GM23338 (cell line): ENCODE results near the gene CLSTN2. TPM values are rescaled to one million over a fixed set of nuclear protein-coding genes. Genes with fewer than 3 reads are reported as not detected.

Experiments used
- ATAC-seq: fragments of 200-7000 bp; cut with Tn5 transposase; 3 replicates; pipeline ENCODE4 v1.9.1; 2020
- DNase-seq: peaks from one replicate; pipeline ENCODE4 v3.0.0-alpha.2; 2015; ENCODE audit warnings: low spot score
- H2AFZ ChIP-seq: fragments of 200-600 bp; sonication (generic); 2 replicates; pipeline ENCODE4 v1.8.0; 2016; ENCODE audit warnings: antibody characterized with exemption, mild to moderate bottlenecking, moderate library complexity
- H3F3A ChIP-seq: fragments of 200-600 bp; sonication (generic); replicated peaks from 2 replicates; pipeline ENCODE4 v1.8.0; 2017; ENCODE audit warnings: antibody characterized with exemption, mixed run types, low read depth
- H3K27ac ChIP-seq: fragments of 200-600 bp; sonication (generic); 2 replicates; pipeline ENCODE4 v1.6.1; 2016; ENCODE audit warnings: low read depth
- H3K27me3 ChIP-seq: fragments of 200-600 bp; sonication (generic); 2 replicates; pipeline ENCODE4 v1.8.0; 2016; ENCODE audit warnings: mild to moderate bottlenecking, mixed run types, moderate library complexity; ENCODE audit not compliant: insufficient read depth
- H3K36me3 ChIP-seq: fragments of 200-600 bp; sonication (generic); 2 replicates; pipeline ENCODE4 v1.8.0; 2016; ENCODE audit warnings: mild to moderate bottlenecking; ENCODE audit not compliant: insufficient read depth
- H3K4me1 ChIP-seq: fragments of 200-600 bp; sonication (generic); 2 replicates; pipeline ENCODE4 v1.8.0; 2016; ENCODE audit warnings: mild to moderate bottlenecking, moderate library complexity; ENCODE audit not compliant: insufficient read depth
- H3K4me2 ChIP-seq: fragments of 200-600 bp; sonication (generic); 2 replicates; pipeline ENCODE4 v1.7.1; 2017; ENCODE audit warnings: mixed run types
- H3K4me3 ChIP-seq: fragments of 200-600 bp; sonication (generic); 2 replicates; pipeline ENCODE4 v1.6.1; 2016; ENCODE audit warnings: mixed run types
- H3K79me2 ChIP-seq: fragments of 200-600 bp; sonication (generic); replicated peaks from 2 replicates; pipeline ENCODE4 v1.8.0; 2017; ENCODE audit warnings: mild to moderate bottlenecking; ENCODE audit not compliant: insufficient read depth
- H3K9me2 ChIP-seq: fragments of 200-600 bp; sonication (generic); 2 replicates; pipeline ENCODE4 v1.8.0; 2017; ENCODE audit not compliant: insufficient read depth
- H4K20me1 ChIP-seq: fragments of 200-600 bp; sonication (generic); replicated peaks from 2 replicates; pipeline ENCODE4 v1.8.0; 2017; ENCODE audit warnings: mild to moderate bottlenecking; ENCODE audit not compliant: insufficient read depth
- H3K27ac Mint-ChIP-seq: 2 replicates; pipeline ENCODE4 v1.8.0; 2020; ENCODE audit warnings: inconsistent platforms, mild to moderate bottlenecking, moderate library complexity, mixed read lengths
- H3K27me3 Mint-ChIP-seq: 3 replicates; pipeline ENCODE4 v1.8.0; 2022; ENCODE audit warnings: low read depth, mild to moderate bottlenecking, moderate library complexity, mixed read lengths, inconsistent platforms; ENCODE audit not compliant: insufficient read depth, poor library complexity
- H3K36me3 Mint-ChIP-seq: 3 replicates; pipeline ENCODE4 v1.8.0; 2021; ENCODE audit warnings: low read depth, mild to moderate bottlenecking, inconsistent platforms, moderate library complexity, mixed read lengths
- H3K4me1 Mint-ChIP-seq: 3 replicates; pipeline ENCODE4 v1.8.0; 2020; ENCODE audit warnings: mild to moderate bottlenecking, inconsistent platforms, mixed read lengths
- H3K4me3 Mint-ChIP-seq: 3 replicates; pipeline ENCODE4 v1.8.0; 2021; ENCODE audit warnings: moderate library complexity, mild to moderate bottlenecking, inconsistent platforms, mixed read lengths
- H3K9me3 Mint-ChIP-seq: 3 replicates; pipeline ENCODE4 v1.8.0; 2020; ENCODE audit warnings: moderate library complexity, mild to moderate bottlenecking, inconsistent platforms, mixed read lengths
- JUNB ChIP-seq: IDR thresholded peaks from one replicate; pipeline ENCODE4 v1.6.1; 2016; ENCODE audit warnings: antibody characterized with exemption; ENCODE audit not compliant: unreplicated experiment
- ZNF114 ChIP-seq: fragments of 250-450 bp; sonication (Bioruptor Pico); IDR thresholded peaks from 2 replicates; pipeline ENCODE4 v1.5.0; 2020; ENCODE audit warnings: mild to moderate bottlenecking, moderate library complexity
- ZNF331 ChIP-seq: fragments of 250-450 bp; sonication (Bioruptor Pico); IDR thresholded peaks from 2 replicates; pipeline ENCODE4 v1.5.0; 2020; ENCODE audit warnings: low read depth, mild to moderate bottlenecking, moderate library complexity
- polyA plus RNA-seq: library from polyadenylated mRNA; unstranded; fragments of >200 nt; fragmentation: Nextera tagmentation; extraction: Ambion mirVana; gene quantifications from 2 replicates; pipeline ENCODE4 v1.2.1, GENCODE V29; 2016
- total RNA-seq: library from RNA; depleted of rRNA; stranded (reverse); fragments of >200 nt; shearing (Covaris generic); gene quantifications from 2 replicates; pipeline ENCODE4 v1.2.3, GENCODE V29; 2014
- TF ChIP-seq, protein P1 (sequence below): fragments of 250-450 bp; sonication (Bioruptor Pico); IDR thresholded peaks from 2 replicates; pipeline ENCODE4 v1.5.0; 2020; ENCODE audit warnings: mild to moderate bottlenecking, moderate library complexity
- TF ChIP-seq, protein P2 (sequence below): IDR thresholded peaks from 2 replicates; pipeline ENCODE4 v1.6.1; 2016; ENCODE audit warnings: antibody characterized with exemption

CLSTN2 gene
- total and polyA plus RNA-seq, 2 experiments from 2014 or later = 0.11 to 0.83 TPM

DNA sequence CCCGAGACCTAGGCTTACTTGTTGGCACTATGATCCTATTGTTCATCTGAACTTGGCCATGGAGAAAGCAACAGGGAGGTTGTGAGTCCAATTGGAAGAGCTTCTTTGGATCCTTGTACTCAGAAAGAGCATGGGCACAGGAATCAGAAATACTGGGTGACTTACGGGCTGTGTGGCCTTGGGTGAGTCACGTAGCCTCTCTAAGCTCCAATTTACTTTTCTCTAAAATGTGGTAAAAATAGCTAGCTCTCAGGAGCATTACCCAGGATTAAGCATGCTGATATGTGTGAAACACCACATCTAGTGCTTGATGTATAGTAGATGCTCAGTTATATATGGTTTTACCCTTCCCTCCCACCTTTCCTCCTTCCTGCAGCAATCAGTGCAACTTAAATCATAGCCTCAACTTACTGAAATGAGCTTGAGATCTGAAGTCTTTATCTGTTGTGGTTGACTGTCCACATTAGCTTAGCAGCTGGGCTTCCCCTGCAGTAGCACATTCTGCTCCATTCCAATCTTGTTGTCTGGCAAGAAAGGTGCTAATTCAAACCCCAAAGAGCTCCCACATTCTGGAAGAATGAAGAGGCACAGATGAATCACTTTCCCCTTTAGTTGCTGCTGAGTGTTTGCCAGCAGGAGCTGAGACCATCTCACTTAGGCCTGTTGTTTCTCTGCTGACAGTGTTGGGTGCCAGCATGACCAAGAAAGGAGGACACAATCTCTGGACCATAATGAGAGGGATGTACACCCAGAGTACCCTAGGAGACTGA is 443.8 kb downstream of the CLSTN2 start (continued):
- TF ChIP-seq, protein P1, sequence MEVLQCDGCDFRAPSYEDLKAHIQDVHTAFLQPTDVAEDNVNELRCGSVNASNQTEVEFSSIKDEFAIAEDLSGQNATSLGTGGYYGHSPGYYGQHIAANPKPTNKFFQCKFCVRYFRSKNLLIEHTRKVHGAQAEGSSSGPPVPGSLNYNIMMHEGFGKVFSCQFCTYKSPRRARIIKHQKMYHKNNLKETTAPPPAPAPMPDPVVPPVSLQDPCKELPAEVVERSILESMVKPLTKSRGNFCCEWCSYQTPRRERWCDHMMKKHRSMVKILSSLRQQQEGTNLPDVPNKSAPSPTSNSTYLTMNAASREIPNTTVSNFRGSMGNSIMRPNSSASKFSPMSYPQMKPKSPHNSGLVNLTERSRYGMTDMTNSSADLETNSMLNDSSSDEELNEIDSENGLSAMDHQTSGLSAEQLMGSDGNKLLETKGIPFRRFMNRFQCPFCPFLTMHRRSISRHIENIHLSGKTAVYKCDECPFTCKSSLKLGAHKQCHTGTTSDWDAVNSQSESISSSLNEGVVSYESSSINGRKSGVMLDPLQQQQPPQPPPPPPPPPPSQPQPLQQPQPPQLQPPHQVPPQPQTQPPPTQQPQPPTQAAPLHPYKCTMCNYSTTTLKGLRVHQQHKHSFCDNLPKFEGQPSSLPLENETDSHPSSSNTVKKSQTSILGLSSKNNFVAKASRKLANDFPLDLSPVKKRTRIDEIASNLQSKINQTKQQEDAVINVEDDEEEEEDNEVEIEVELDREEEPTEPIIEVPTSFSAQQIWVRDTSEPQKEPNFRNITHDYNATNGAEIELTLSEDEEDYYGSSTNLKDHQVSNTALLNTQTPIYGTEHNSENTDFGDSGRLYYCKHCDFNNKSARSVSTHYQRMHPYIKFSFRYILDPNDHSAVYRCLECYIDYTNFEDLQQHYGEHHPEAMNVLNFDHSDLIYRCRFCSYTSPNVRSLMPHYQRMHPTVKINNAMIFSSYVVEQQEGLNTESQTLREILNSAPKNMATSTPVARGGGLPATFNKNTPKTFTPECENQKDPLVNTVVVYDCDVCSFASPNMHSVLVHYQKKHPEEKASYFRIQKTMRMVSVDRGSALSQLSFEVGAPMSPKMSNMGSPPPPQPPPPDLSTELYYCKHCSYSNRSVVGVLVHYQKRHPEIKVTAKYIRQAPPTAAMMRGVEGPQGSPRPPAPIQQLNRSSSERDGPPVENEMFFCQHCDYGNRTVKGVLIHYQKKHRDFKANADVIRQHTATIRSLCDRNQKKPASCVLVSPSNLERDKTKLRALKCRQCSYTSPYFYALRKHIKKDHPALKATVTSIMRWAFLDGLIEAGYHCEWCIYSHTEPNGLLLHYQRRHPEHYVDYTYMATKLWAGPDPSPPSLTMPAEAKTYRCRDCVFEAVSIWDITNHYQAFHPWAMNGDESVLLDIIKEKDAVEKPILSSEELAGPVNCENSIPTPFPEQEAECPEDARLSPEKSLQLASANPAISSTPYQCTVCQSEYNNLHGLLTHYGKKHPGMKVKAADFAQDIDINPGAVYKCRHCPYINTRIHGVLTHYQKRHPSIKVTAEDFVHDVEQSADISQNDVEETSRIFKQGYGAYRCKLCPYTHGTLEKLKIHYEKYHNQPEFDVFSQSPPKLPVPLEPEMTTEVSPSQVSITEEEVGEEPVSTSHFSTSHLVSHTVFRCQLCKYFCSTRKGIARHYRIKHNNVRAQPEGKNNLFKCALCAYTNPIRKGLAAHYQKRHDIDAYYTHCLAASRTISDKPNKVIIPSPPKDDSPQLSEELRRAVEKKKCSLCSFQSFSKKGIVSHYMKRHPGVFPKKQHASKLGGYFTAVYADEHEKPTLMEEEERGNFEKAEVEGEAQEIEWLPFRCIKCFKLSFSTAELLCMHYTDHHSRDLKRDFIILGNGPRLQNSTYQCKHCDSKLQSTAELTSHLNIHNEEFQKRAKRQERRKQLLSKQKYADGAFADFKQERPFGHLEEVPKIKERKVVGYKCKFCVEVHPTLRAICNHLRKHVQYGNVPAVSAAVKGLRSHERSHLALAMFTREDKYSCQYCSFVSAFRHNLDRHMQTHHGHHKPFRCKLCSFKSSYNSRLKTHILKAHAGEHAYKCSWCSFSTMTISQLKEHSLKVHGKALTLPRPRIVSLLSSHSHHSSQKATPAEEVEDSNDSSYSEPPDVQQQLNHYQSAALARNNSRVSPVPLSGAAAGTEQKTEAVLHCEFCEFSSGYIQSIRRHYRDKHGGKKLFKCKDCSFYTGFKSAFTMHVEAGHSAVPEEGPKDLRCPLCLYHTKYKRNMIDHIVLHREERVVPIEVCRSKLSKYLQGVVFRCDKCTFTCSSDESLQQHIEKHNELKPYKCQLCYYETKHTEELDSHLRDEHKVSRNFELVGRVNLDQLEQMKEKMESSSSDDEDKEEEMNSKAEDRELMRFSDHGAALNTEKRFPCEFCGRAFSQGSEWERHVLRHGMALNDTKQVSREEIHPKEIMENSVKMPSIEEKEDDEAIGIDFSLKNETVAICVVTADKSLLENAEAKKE = no peak
- no peak for TF ChIP-seq ZNF114 (CRISPR knock-in tag)
- TF ChIP-seq, protein P2, sequence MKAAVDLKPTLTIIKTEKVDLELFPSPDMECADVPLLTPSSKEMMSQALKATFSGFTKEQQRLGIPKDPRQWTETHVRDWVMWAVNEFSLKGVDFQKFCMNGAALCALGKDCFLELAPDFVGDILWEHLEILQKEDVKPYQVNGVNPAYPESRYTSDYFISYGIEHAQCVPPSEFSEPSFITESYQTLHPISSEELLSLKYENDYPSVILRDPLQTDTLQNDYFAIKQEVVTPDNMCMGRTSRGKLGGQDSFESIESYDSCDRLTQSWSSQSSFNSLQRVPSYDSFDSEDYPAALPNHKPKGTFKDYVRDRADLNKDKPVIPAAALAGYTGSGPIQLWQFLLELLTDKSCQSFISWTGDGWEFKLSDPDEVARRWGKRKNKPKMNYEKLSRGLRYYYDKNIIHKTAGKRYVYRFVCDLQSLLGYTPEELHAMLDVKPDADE = no peak

- Mint-ChIP-seq H3K27ac (no peak overlapping the region), H3K4me1 (peaks cover 8% of the 10 kb centered on the region; the same call in 1 of the 3 replicates), H3K36me3 (no peaks in the 10 kb centered on the region), H3K4me3 (no peak overlapping the region), H3K27me3 (peaks cover 1% of the 10 kb centered on the region), H3K9me3 (no peaks in the 10 kb centered on the region)
- no peaks in the 10 kb centered on the region for H3K79me2 ChIP-seq
- no peak for DNase-seq
- H3K9me2 ChIP-seq = peaks cover 14% of the 10 kb centered on the region; the same call in 1 of the 2 replicates
- H3K27ac ChIP-seq = no peak overlapping the region
- TF ChIP-seq ZNF331 (CRISPR knock-in tag) = no peak
- TF ChIP-seq JUNB = no peak
- no peak for ATAC-seq
- no peaks in the 10 kb centered on the region for H3K4me1 ChIP-seq
- H3K27me3 ChIP-seq = no peaks in the 10 kb centered on the region
- no peak overlapping the region for H3K4me3 ChIP-seq
- 0 out of 2 replicates have a peak overlapping the region, but pooled peaks have one; percentile 8 for H2AFZ ChIP-seq
- H3K36me3 ChIP-seq = no peaks in the 10 kb centered on the region
- H3K4me2 ChIP-seq = no peak overlapping the region
- H4K20me1 ChIP-seq = no peaks in the 10 kb centered on the region
- H3F3A ChIP-seq = no peaks in the 10 kb centered on the region
These were observed 449.2 kb downstream of the CLSTN2 start for GRCh38 chr3:140384028-140384771.
